WTC11 (cell line): ENCODE measurements around the gene OTUD7B. TPM values are rescaled to one million over a fixed set of nuclear protein-coding genes. Genes with fewer than 3 reads are reported as not detected.
A peak's percentile ranks its signal among the peaks of the same experiment; 100 is the strongest.

ENCODE experiments used
- ATAC-seq: fragments of 200-7000 bp; cut with Tn5 transposase; 2 replicates; pipeline ENCODE4 v1.10.0; 2021; ENCODE audit warnings: mild to moderate bottlenecking, moderate library complexity
- CTCF ChIA-PET: fragments of 300-600 bp; sonication (Branson Sonifier 250); formaldehyde crosslinking; loops from one replicate; lab custom pipeline; 2021; ENCODE audit warnings: antibody characterized with exemption; lab: Charles Lee
- POLR2A ChIA-PET: fragments of 350-600 bp; sonication (Branson Sonifier 250); formaldehyde crosslinking; loops from one replicate; lab custom pipeline; 2021; ENCODE audit warnings: antibody characterized with exemption; lab: Charles Lee
- DNase-seq: peaks from one replicate; pipeline ENCODE4 v3.0.0; 2021; ENCODE audit warnings: low spot score
- H3K27ac Mint-ChIP-seq: 2 replicates; pipeline ENCODE4 v1.8.0; 2021; ENCODE audit warnings: mixed read lengths
- H3K27me3 Mint-ChIP-seq: 2 replicates; pipeline ENCODE4 v1.8.0; 2021; ENCODE audit warnings: low read depth, mild to moderate bottlenecking, moderate library complexity, mixed read lengths
- H3K36me3 Mint-ChIP-seq: 2 replicates; pipeline ENCODE4 v1.8.0; 2021; ENCODE audit warnings: mixed read lengths
- H3K4me1 Mint-ChIP-seq: 2 replicates; pipeline ENCODE4 v1.8.0; 2022; ENCODE audit warnings: mixed read lengths
- H3K4me3 Mint-ChIP-seq: 2 replicates; pipeline ENCODE4 v1.8.0; 2021; ENCODE audit warnings: mild to moderate bottlenecking, moderate library complexity, mixed read lengths
- H3K9me3 Mint-ChIP-seq: 2 replicates; pipeline ENCODE4 v1.8.0; 2021; ENCODE audit warnings: mixed read lengths
- CREB1 ChIP-seq: sonication (generic); formaldehyde crosslinking; IDR thresholded peaks from 2 replicates; pipeline ENCODE4 v1.8.0; 2023; ENCODE audit warnings: mild to moderate bottlenecking, missing genetic modification reagents
- CREM ChIP-seq: sonication (generic); formaldehyde crosslinking; IDR thresholded peaks from 2 replicates; pipeline ENCODE4 v1.8.1; 2022; ENCODE audit warnings: mild to moderate bottlenecking, missing genetic modification reagents, moderate library complexity
- ETV6 ChIP-seq: sonication (generic); formaldehyde crosslinking; IDR thresholded peaks from 2 replicates; pipeline ENCODE4 v1.8.1; 2022; ENCODE audit warnings: mild to moderate bottlenecking, missing genetic modification reagents
- FOXP1 ChIP-seq: sonication (generic); formaldehyde crosslinking; IDR thresholded peaks from 2 replicates; pipeline ENCODE4 v1.8.0; 2022; ENCODE audit warnings: missing genetic modification reagents, mild to moderate bottlenecking, moderate library complexity, borderline replicate concordance
- NFYB ChIP-seq: sonication (generic); formaldehyde crosslinking; conservative IDR thresholded peaks from 2 replicates; pipeline ENCODE4 v1.8.0; 2022; ENCODE audit warnings: low read depth, missing genetic modification reagents
- PRRX2 ChIP-seq: fragments of 250-450 bp; sonication (Bioruptor Pico); IDR thresholded peaks from 2 replicates; pipeline ENCODE4 v1.8.0; 2021; ENCODE audit warnings: mild to moderate bottlenecking
- SP1 ChIP-seq: sonication (generic); formaldehyde crosslinking; conservative IDR thresholded peaks from 2 replicates; pipeline ENCODE4 v1.8.1; 2022; ENCODE audit warnings: missing genetic modification reagents
- TEAD1 ChIP-seq: sonication (generic); formaldehyde crosslinking; IDR thresholded peaks from 2 replicates; pipeline ENCODE4 v1.8.0; 2022; ENCODE audit warnings: mild to moderate bottlenecking, missing genetic modification reagents
- ZNF138 ChIP-seq: sonication (generic); formaldehyde crosslinking; conservative IDR thresholded peaks from 2 replicates; pipeline ENCODE4 v1.8.1; 2022; ENCODE audit warnings: mild to moderate bottlenecking, moderate library complexity, missing genetic modification reagents
- total RNA-seq: library from RNA; stranded (reverse); gene quantifications from 3 replicates; pipeline ENCODE4 v1.2.3, GENCODE V29; 2021
- TF ChIP-seq, protein P1 (sequence below): sonication (generic); formaldehyde crosslinking; IDR thresholded peaks from 2 replicates; pipeline ENCODE4 v1.8.1; 2023; ENCODE audit warnings: mild to moderate bottlenecking, missing genetic modification reagents, moderate library complexity
- TF ChIP-seq, protein P2 (sequence below): sonication (generic); formaldehyde crosslinking; IDR thresholded peaks from 2 replicates; pipeline ENCODE4 v1.8.0; 2022; ENCODE audit warnings: mild to moderate bottlenecking, missing genetic modification reagents
- TF ChIP-seq, protein P3 (sequence below): fragments of 250-450 bp; sonication (Bioruptor Pico); IDR thresholded peaks from 2 replicates; pipeline ENCODE4 v1.9.0; 2021; ENCODE audit warnings: moderate library complexity, mild to moderate bottlenecking, inconsistent platforms, borderline replicate concordance
- TF ChIP-seq, protein P4 (sequence below): sonication (generic); formaldehyde crosslinking; IDR thresholded peaks from 2 replicates; pipeline ENCODE4 v1.8.0; 2022; ENCODE audit warnings: missing genetic modification reagents
- TF ChIP-seq, protein P5 (sequence below): sonication (generic); formaldehyde crosslinking; IDR thresholded peaks from 2 replicates; pipeline ENCODE4 v1.8.1; 2022; ENCODE audit warnings: low read depth, mild to moderate bottlenecking, moderate library complexity, missing genetic modification reagents, borderline replicate concordance
- TF ChIP-seq, protein P6 (sequence below): sonication (generic); formaldehyde crosslinking; IDR thresholded peaks from 2 replicates; pipeline ENCODE4 v1.8.0; 2022; ENCODE audit warnings: mild to moderate bottlenecking, missing genetic modification reagents
- TF ChIP-seq, protein P7 (sequence below): sonication (generic); formaldehyde crosslinking; IDR thresholded peaks from 2 replicates; pipeline ENCODE4 v1.8.0; 2023; ENCODE audit warnings: missing genetic modification reagents
- TF ChIP-seq, protein P8 (sequence below): sonication (generic); formaldehyde crosslinking; IDR thresholded peaks from 2 replicates; pipeline ENCODE4 v1.8.1; 2023; ENCODE audit warnings: mild to moderate bottlenecking, moderate library complexity, missing genetic modification reagents
- TF ChIP-seq, protein P9 (sequence below): sonication (generic); formaldehyde crosslinking; conservative IDR thresholded peaks from 2 replicates; pipeline ENCODE4 v1.8.1; 2022; ENCODE audit warnings: mild to moderate bottlenecking, missing genetic modification reagents
- TF ChIP-seq, protein P10 (sequence below): sonication (generic); formaldehyde crosslinking; IDR thresholded peaks from 2 replicates; pipeline ENCODE4 v1.8.1; 2022; ENCODE audit warnings: mild to moderate bottlenecking, moderate library complexity, missing genetic modification reagents

OTUD7B gene
- total RNA-seq, 1 experiment from 2014 or later = 21.0 TPM

DNA sequence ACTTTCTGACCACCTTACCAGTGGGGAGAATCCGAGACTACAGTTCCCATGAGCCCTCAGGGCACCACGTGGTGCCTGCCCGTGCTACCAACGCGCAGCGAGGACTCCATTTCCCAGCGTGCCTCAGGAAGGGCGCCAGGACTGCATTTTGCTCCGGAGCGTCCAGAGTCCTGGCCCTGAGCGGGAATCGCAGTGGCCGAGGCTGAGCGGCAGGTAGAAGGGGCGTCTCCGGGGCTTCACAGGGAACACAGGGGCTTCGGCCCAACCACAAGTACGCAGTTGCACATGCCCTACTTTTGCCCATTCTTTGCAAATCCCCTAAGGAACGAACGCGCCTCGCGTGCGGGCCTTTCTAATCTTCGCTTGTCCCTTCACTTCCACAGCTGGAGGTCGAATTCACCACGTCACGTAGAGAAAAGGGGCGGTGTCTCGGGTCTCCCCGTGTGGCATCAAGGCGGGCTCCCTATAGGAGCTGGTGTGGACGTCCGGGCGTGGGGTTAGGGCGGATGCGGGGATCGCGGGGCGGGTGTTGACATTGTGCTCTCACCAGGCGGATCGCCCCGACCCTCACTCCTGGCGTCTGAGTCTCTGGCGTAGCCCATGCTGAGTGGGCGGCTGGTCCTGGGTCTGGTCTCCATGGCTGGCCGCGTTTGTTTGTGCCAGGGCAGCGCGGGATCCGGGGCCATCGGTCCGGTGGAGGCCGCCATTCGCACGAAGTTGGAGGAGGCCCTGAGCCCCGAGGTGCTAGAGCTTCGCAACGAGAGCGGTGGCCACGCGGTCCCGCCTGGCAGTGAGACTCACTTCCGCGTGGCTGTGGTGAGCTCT, 110.9 kb downstream of the OTUD7B start, which contains the start of gene BOLA1:
BOLA1 (plus strand) TSS at position 109 of the 825 bp plus-strand sequence; CDS start at position 601, 492 bp downstream.
- H3K9me3 Mint-ChIP-seq = peaks cover 10% of the 10 kb centered on the region
- no peaks in the 10 kb centered on the region; the same call in 1 of the 2 replicates for H3K27me3 Mint-ChIP-seq
- DNase-seq (peak; percentile 94), ATAC-seq (peak; percentile 97)
- H3K27ac Mint-ChIP-seq = peak within 1 kb of the TSS; percentile 55
- ChIA-PET POLR2A (interaction anchor here (0.7 to 1.8 kb wide), 4 partner anchors 12 to 38 kb away, joined by 3 to 18 read pairs (median 4); partner anchors contain the start of gene MTMR11), CTCF (interaction anchor here (0.9 to 1.2 kb wide), 2 partner anchors 10 to 11 kb away, joined by 3 read pairs; a partner anchor contains a TSS)
- peak within 1 kb of the TSS; percentile 78 for H3K4me3 Mint-ChIP-seq
- H3K36me3 Mint-ChIP-seq = peaks cover 7% of the 10 kb centered on the region
- peaks cover 25% of the 10 kb centered on the region for H3K4me1 Mint-ChIP-seq
- TF ChIP-seq, protein P1, sequence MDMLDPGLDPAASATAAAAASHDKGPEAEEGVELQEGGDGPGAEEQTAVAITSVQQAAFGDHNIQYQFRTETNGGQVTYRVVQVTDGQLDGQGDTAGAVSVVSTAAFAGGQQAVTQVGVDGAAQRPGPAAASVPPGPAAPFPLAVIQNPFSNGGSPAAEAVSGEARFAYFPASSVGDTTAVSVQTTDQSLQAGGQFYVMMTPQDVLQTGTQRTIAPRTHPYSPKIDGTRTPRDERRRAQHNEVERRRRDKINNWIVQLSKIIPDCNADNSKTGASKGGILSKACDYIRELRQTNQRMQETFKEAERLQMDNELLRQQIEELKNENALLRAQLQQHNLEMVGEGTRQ (CRISPR knock-in tag) = peak; percentile 99
- TF ChIP-seq SP1 (CRISPR knock-in tag) (0 out of 2 replicates have a peak, but pooled peaks have one; percentile 25), TEAD1 (CRISPR knock-in tag) (peak; percentile 33; the same call in 1 of the 2 replicates), PRRX2 (CRISPR knock-in tag) (0 out of 2 replicates have a peak, but pooled peaks have one; percentile 48), CREB1 (CRISPR knock-in tag) (0 out of 2 replicates have a peak, but pooled peaks have one; percentile 19), CREM (CRISPR knock-in tag) (peak; percentile 58), ZNF138 (CRISPR knock-in tag) (peak; percentile 48; the same call in 1 of the 2 replicates), ETV6 (CRISPR knock-in tag) (peak; percentile 12), NFYB (CRISPR knock-in tag) (peak; percentile 25; the same call in 1 of the 2 replicates), FOXP1 (CRISPR knock-in tag) (0 out of 2 replicates have a peak, but pooled peaks have one; percentile 14)
- TF ChIP-seq, protein P2, sequence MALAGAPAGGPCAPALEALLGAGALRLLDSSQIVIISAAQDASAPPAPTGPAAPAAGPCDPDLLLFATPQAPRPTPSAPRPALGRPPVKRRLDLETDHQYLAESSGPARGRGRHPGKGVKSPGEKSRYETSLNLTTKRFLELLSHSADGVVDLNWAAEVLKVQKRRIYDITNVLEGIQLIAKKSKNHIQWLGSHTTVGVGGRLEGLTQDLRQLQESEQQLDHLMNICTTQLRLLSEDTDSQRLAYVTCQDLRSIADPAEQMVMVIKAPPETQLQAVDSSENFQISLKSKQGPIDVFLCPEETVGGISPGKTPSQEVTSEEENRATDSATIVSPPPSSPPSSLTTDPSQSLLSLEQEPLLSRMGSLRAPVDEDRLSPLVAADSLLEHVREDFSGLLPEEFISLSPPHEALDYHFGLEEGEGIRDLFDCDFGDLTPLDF = no peak
- TF ChIP-seq, protein P3, sequence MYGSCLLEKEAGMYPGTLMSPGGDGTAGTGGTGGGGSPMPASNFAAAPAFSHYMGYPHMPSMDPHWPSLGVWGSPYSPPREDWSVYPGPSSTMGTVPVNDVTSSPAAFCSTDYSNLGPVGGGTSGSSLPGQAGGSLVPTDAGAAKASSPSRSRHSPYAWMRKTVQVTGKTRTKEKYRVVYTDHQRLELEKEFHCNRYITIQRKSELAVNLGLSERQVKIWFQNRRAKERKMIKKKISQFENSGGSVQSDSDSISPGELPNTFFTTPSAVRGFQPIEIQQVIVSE (CRISPR knock-in tag) = no peak
- TF ChIP-seq, protein P4, sequence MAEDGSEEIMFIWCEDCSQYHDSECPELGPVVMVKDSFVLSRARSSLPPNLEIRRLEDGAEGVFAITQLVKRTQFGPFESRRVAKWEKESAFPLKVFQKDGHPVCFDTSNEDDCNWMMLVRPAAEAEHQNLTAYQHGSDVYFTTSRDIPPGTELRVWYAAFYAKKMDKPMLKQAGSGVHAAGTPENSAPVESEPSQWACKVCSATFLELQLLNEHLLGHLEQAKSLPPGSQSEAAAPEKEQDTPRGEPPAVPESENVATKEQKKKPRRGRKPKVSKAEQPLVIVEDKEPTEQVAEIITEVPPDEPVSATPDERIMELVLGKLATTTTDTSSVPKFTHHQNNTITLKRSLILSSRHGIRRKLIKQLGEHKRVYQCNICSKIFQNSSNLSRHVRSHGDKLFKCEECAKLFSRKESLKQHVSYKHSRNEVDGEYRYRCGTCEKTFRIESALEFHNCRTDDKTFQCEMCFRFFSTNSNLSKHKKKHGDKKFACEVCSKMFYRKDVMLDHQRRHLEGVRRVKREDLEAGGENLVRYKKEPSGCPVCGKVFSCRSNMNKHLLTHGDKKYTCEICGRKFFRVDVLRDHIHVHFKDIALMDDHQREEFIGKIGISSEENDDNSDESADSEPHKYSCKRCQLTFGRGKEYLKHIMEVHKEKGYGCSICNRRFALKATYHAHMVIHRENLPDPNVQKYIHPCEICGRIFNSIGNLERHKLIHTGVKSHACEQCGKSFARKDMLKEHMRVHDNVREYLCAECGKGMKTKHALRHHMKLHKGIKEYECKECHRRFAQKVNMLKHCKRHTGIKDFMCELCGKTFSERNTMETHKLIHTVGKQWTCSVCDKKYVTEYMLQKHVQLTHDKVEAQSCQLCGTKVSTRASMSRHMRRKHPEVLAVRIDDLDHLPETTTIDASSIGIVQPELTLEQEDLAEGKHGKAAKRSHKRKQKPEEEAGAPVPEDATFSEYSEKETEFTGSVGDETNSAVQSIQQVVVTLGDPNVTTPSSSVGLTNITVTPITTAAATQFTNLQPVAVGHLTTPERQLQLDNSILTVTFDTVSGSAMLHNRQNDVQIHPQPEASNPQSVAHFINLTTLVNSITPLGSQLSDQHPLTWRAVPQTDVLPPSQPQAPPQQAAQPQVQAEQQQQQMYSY (CRISPR knock-in tag) = peak; percentile 67; the same call in 1 of the 2 replicates
- TF ChIP-seq, protein P5, sequence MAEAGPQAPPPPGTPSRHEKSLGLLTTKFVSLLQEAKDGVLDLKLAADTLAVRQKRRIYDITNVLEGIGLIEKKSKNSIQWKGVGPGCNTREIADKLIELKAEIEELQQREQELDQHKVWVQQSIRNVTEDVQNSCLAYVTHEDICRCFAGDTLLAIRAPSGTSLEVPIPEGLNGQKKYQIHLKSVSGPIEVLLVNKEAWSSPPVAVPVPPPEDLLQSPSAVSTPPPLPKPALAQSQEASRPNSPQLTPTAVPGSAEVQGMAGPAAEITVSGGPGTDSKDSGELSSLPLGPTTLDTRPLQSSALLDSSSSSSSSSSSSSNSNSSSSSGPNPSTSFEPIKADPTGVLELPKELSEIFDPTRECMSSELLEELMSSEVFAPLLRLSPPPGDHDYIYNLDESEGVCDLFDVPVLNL = no peak
- TF ChIP-seq, protein P6, sequence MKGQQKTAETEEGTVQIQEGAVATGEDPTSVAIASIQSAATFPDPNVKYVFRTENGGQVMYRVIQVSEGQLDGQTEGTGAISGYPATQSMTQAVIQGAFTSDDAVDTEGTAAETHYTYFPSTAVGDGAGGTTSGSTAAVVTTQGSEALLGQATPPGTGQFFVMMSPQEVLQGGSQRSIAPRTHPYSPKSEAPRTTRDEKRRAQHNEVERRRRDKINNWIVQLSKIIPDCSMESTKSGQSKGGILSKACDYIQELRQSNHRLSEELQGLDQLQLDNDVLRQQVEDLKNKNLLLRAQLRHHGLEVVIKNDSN = peak; percentile 100
- TF ChIP-seq, protein P7, sequence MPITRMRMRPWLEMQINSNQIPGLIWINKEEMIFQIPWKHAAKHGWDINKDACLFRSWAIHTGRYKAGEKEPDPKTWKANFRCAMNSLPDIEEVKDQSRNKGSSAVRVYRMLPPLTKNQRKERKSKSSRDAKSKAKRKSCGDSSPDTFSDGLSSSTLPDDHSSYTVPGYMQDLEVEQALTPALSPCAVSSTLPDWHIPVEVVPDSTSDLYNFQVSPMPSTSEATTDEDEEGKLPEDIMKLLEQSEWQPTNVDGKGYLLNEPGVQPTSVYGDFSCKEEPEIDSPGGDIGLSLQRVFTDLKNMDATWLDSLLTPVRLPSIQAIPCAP (CRISPR knock-in tag) = peak; percentile 19; the same call in 1 of the 2 replicates
- TF ChIP-seq, protein P8, sequence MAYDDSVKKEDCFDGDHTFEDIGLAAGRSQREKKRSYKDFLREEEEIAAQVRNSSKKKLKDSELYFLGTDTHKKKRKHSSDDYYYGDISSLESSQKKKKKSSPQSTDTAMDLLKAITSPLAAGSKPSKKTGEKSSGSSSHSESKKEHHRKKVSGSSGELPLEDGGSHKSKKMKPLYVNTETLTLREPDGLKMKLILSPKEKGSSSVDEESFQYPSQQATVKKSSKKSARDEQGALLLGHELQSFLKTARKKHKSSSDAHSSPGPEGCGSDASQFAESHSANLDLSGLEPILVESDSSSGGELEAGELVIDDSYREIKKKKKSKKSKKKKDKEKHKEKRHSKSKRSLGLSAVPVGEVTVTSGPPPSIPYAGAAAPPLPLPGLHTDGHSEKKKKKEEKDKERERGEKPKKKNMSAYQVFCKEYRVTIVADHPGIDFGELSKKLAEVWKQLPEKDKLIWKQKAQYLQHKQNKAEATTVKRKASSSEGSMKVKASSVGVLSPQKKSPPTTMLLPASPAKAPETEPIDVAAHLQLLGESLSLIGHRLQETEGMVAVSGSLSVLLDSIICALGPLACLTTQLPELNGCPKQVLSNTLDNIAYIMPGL = peak; percentile 61; the same call in 1 of the 2 replicates
- TF ChIP-seq, protein P9, sequence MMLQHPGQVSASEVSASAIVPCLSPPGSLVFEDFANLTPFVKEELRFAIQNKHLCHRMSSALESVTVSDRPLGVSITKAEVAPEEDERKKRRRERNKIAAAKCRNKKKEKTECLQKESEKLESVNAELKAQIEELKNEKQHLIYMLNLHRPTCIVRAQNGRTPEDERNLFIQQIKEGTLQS (CRISPR knock-in tag) = 0 out of 2 replicates have a peak, but pooled peaks have one; percentile 9
- TF ChIP-seq, protein P10, sequence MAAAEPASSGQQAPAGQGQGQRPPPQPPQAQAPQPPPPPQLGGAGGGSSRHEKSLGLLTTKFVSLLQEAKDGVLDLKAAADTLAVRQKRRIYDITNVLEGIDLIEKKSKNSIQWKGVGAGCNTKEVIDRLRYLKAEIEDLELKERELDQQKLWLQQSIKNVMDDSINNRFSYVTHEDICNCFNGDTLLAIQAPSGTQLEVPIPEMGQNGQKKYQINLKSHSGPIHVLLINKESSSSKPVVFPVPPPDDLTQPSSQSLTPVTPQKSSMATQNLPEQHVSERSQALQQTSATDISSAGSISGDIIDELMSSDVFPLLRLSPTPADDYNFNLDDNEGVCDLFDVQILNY (CRISPR knock-in tag) = peak; percentile 72
